ENCODE results near the gene DUSP23. TPM values are rescaled to one million over a fixed set of nuclear protein-coding genes. Genes with fewer than 3 reads are reported as not detected.

The DUSP23 gene
- total RNA-seq, 1 experiment from 2014 or later, result 35.8 TPM

DNA sequence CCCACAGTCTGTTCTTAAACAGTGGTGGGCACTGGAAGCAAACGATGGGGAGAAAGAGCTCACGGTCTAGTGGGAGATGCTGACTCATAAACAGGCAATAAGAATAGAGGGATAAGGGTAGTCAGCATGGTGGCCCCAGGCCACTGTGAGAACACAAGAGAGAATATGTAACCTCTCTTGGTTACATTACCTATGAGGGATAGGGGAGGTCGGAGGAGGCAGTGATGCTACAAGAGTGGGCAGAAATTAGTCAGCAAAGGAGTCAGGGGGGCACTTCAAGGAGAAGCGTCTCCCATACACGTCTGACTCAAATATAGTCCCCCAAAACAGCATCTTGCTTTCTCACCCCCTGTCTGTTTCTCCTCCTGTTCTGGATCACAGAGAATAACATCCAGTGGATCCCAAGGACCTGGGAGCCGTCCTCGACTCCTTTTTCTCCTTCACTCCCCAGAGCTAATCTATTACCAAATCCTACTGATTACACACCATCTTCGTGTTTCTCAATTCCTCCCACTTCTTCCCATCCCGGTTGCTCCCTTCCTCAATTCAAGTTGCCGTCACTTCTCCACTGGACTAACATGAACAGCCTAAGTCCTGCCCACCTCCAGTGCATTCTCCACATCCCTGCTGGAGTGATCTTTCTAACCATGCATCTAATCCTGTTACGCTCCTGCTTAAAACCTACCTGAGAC, 48.0 kb downstream of the DUSP23 start:
- no peak overlapping the region for H3K9ac ChIP-seq (ENCODE audit: low read length)
- H3K9me2 ChIP-seq (ENCODE audit: insufficient read depth), result no peaks in the 10 kb centered on the region
- no peaks in the 10 kb centered on the region for H3K36me3 ChIP-seq (ENCODE audit: control insufficient read depth in 1 of 2, insufficient read depth in 2 of 2, low read length in 2 of 2)
- ChIA-PET CTCF (interaction anchor here (1.9 to 4.4 kb wide), 2 partner anchors 12 to 30 kb away, joined by 5 to 20 read pairs; no protein-coding TSS in a partner anchor), POLR2A (no interaction called here), RAD21 (ENCODE audit: low non-redundant PET in 1 of 2, low total read pairs in 2 of 2, uncharacterized antibody in 2 of 2, unreplicated experiment in 2 of 2) (no interaction called here)
- H3K79me2 ChIP-seq (ENCODE audit: insufficient read depth, low read length), result no peaks in the 10 kb centered on the region
- no TSS peak for BruUV-seq (replicated peaks)
- no peak overlapping the region for H2AFZ ChIP-seq (ENCODE audit: low read depth, low read length, poor library complexity, severe bottlenecking)
- no peak for DNase-seq (ENCODE audit: low read depth, low spot score)
- intact Hi-C loops (cut with micrococcal nuclease), result loop anchor here (2.0 kb wide), 1 partner anchor 62 kb away; no protein-coding TSS in a partner anchor
- ATAC-seq, result peak; percentile 45
- H3K9me3 ChIP-seq (ENCODE audit: control insufficient read depth in 1 of 2, insufficient read depth in 1 of 2, low read depth in 1 of 2, low read length in 2 of 2), result no peaks in the 10 kb centered on the region
- no peak overlapping the region for H3K27ac ChIP-seq (ENCODE audit: low read depth, low read length)
- no peak overlapping the region for H3K4me3 ChIP-seq (replicated peaks in 1 of 2; ENCODE audit: low read depth in 1 of 2, low read length in 2 of 2)
- peaks cover 0 to 7% of the 10 kb centered on the region in 2 experiments; a peak in 1 of 4 replicates for H3K4me1 ChIP-seq (ENCODE audit: control insufficient read depth in 1 of 2, insufficient read depth in 2 of 2, low read length in 2 of 2)
- TF ChIP-seq POLR2AphosphoS5 (IDR thresholded peaks at IDR 0.05; ENCODE audit: low read depth, low read length) (no peak), EZH2phosphoT487 (IDR thresholded peaks at IDR 0.05; ENCODE audit: borderline replicate concordance) (no peak), TCF7L2 (IDR thresholded peaks at IDR 0.05; ENCODE audit: borderline replicate concordance, extremely low read depth, insufficient read depth, insufficient read length) (no peak), ZFX (IDR thresholded peaks at IDR 0.05) (no peak), JUND (IDR thresholded peaks at IDR 0.05) (no peak), EZH2 (IDR thresholded peaks at IDR 0.05) (no peak), EGR1 (IDR thresholded peaks at IDR 0.05; ENCODE audit: low read depth) (no peak), RAD21 (IDR thresholded peaks at IDR 0.05; ENCODE audit: low read depth) (no peak), CEBPB (IDR thresholded peaks at IDR 0.05; ENCODE audit: low read depth) (no peak), SIN3A (IDR thresholded peaks at IDR 0.05; ENCODE audit: low read depth) (no peak), CBX3 (IDR thresholded peaks at IDR 0.05; ENCODE audit: low read depth) (no peak)
- TF ChIP-seq, protein P1, sequence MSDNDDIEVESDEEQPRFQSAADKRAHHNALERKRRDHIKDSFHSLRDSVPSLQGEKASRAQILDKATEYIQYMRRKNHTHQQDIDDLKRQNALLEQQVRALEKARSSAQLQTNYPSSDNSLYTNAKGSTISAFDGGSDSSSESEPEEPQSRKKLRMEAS (IDR thresholded peaks at IDR 0.05), result no peak
- TF ChIP-seq, protein P2, sequence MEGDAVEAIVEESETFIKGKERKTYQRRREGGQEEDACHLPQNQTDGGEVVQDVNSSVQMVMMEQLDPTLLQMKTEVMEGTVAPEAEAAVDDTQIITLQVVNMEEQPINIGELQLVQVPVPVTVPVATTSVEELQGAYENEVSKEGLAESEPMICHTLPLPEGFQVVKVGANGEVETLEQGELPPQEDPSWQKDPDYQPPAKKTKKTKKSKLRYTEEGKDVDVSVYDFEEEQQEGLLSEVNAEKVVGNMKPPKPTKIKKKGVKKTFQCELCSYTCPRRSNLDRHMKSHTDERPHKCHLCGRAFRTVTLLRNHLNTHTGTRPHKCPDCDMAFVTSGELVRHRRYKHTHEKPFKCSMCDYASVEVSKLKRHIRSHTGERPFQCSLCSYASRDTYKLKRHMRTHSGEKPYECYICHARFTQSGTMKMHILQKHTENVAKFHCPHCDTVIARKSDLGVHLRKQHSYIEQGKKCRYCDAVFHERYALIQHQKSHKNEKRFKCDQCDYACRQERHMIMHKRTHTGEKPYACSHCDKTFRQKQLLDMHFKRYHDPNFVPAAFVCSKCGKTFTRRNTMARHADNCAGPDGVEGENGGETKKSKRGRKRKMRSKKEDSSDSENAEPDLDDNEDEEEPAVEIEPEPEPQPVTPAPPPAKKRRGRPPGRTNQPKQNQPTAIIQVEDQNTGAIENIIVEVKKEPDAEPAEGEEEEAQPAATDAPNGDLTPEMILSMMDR (IDR thresholded peaks at IDR 0.05 in 2 of 3, conservative IDR thresholded peaks at IDR 0.05 in 1 of 3; ENCODE audit: borderline replicate concordance in 1 of 3, insufficient read depth in 1 of 3, low read depth in 2 of 3, low read length in 2 of 3), result no peak
- TF ChIP-seq, protein P3, sequence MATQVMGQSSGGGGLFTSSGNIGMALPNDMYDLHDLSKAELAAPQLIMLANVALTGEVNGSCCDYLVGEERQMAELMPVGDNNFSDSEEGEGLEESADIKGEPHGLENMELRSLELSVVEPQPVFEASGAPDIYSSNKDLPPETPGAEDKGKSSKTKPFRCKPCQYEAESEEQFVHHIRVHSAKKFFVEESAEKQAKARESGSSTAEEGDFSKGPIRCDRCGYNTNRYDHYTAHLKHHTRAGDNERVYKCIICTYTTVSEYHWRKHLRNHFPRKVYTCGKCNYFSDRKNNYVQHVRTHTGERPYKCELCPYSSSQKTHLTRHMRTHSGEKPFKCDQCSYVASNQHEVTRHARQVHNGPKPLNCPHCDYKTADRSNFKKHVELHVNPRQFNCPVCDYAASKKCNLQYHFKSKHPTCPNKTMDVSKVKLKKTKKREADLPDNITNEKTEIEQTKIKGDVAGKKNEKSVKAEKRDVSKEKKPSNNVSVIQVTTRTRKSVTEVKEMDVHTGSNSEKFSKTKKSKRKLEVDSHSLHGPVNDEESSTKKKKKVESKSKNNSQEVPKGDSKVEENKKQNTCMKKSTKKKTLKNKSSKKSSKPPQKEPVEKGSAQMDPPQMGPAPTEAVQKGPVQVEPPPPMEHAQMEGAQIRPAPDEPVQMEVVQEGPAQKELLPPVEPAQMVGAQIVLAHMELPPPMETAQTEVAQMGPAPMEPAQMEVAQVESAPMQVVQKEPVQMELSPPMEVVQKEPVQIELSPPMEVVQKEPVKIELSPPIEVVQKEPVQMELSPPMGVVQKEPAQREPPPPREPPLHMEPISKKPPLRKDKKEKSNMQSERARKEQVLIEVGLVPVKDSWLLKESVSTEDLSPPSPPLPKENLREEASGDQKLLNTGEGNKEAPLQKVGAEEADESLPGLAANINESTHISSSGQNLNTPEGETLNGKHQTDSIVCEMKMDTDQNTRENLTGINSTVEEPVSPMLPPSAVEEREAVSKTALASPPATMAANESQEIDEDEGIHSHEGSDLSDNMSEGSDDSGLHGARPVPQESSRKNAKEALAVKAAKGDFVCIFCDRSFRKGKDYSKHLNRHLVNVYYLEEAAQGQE (IDR thresholded peaks at IDR 0.05; ENCODE audit: low read depth), result no peak
- TF ChIP-seq, protein P4, sequence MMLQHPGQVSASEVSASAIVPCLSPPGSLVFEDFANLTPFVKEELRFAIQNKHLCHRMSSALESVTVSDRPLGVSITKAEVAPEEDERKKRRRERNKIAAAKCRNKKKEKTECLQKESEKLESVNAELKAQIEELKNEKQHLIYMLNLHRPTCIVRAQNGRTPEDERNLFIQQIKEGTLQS (IDR thresholded peaks at IDR 0.05), result no peak
- TF ChIP-seq, protein P5, sequence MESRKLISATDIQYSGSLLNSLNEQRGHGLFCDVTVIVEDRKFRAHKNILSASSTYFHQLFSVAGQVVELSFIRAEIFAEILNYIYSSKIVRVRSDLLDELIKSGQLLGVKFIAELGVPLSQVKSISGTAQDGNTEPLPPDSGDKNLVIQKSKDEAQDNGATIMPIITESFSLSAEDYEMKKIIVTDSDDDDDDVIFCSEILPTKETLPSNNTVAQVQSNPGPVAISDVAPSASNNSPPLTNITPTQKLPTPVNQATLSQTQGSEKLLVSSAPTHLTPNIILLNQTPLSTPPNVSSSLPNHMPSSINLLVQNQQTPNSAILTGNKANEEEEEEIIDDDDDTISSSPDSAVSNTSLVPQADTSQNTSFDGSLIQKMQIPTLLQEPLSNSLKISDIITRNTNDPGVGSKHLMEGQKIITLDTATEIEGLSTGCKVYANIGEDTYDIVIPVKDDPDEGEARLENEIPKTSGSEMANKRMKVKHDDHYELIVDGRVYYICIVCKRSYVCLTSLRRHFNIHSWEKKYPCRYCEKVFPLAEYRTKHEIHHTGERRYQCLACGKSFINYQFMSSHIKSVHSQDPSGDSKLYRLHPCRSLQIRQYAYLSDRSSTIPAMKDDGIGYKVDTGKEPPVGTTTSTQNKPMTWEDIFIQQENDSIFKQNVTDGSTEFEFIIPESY (IDR thresholded peaks at IDR 0.05; ENCODE audit: extremely low read depth, insufficient replicate concordance, low read length), result no peak
- no peak overlapping the region for H3K4me2 ChIP-seq (ENCODE audit: low read length)
- no peaks in the 10 kb centered on the region for H4K20me1 ChIP-seq (ENCODE audit: insufficient read depth)
- H3K27me3 ChIP-seq (ENCODE audit: insufficient read depth, low read length), result peaks cover 9% of the 10 kb centered on the region; the same call in 1 of the 2 replicates
